ENCODE data around the gene RC3H1.
"Not testable (repeated sequence)": the region's sequence is repeated elsewhere in the genome, so short reads cannot be mapped to it uniquely, and the experiment has no call there.

RC3H1 gene

DNA sequence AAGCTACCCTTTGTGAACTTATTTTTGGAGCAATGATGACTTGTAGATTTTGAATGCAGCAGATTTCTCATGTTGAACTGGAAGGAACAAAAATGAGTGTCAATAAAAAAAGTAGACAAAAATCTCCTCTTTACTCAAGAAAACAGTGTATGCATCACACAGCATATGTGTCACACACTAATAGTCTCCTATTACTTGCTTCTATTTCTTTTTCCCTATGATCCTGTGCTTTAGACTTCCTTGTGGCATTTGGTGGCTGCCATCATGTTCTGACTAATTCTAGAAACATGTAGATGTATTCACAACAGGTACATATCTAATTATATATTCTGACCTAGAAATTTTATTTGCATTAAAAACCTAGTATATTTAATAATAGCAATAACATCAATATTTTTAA is 14.3 kb downstream of the RC3H1 start:
- no peak overlapping the region for H3K4me3 Mint-ChIP-seq
- H3K4me1 Mint-ChIP-seq (ENCODE audit: low read depth) = peaks cover 59% of the 10 kb centered on the region
- H3K36me3 Mint-ChIP-seq = peaks cover 10% of the 10 kb centered on the region
- peak overlapping the region; percentile 62 for H3K27ac Mint-ChIP-seq
- H3K9me3 Mint-ChIP-seq (ENCODE audit: low read depth) = no peaks in the 10 kb centered on the region
- H3K27me3 Mint-ChIP-seq = no peaks in the 10 kb centered on the region

DNA sequence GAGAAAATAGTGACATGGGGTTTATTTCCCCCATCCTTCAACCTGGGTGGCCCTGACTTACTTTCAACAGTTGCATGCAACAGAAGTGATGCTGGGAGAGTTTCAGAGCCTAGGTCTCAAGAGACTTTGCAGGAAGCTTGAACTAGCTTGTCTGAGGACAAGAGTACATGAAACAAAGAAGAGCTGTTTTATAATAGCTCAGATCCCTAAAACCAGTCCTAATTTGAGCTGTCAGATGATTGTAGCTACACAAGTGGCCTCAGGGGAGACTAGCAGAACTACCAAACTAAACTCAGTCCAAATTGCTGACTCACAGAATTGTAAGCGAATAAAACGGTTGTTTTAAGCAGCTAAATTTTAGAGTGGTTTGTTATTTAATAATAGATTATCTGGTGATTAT is 17.1 kb downstream of the RC3H1 start:
- H3K4me1 Mint-ChIP-seq (ENCODE audit: low read depth) = peaks cover 61% of the 10 kb centered on the region
- H3K27ac Mint-ChIP-seq = no peak overlapping the region
- peaks cover 4% of the 10 kb centered on the region for H3K36me3 Mint-ChIP-seq
- H3K9me3 Mint-ChIP-seq (ENCODE audit: low read depth) = no peaks in the 10 kb centered on the region
- no peak overlapping the region for H3K4me3 Mint-ChIP-seq
- H3K27me3 Mint-ChIP-seq = no peaks in the 10 kb centered on the region

DNA sequence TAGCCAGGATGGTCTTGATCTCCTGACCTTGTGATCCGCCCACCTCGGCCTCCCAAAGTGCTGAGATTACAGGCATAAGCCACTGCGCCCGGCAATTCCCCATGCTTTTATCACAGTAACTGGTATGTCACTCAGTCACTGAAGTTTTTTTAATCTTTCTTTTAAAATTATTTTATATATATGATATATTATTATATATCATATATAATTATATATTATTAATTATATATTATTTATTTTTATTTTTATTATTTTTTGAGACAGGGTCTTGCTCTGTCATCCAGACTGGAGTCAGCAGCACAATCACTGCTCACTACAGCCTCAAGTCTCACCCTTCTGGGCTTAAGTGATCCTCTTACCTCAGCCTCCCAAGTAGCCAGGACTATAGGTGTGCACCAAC is 18.3 kb downstream of the RC3H1 start:
- no peaks in the 10 kb centered on the region for H3K27me3 Mint-ChIP-seq
- H3K9me3 Mint-ChIP-seq (ENCODE audit: low read depth) = no peaks in the 10 kb centered on the region
- H3K36me3 Mint-ChIP-seq = peaks cover 4% of the 10 kb centered on the region
- H3K4me3 Mint-ChIP-seq = no peak overlapping the region
- peaks cover 56% of the 10 kb centered on the region for H3K4me1 Mint-ChIP-seq (ENCODE audit: low read depth)
- H3K27ac Mint-ChIP-seq = no peak overlapping the region

DNA sequence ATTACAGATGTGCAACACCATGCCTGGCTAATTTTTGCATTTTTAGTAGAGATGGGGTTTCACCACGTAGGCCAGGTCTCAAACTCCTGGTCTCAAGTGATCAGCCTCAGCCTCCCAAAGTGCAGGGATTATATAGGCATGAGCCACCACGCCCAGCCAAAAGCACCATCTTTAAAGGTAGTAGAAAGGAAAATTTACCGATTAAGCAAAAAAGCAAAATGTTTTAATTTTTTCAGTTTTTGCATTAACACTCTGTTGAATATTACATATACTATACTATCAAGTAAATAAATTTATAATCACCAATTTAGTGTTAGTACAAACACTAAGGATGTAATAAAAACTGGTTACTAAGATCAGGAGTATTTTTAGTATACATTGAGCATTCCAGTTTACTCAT is 20.6 kb downstream of the RC3H1 start:
- Mint-ChIP-seq H3K36me3 (peaks cover 2% of the 10 kb centered on the region), H3K4me3 (no peak overlapping the region), H3K27me3 (no peaks in the 10 kb centered on the region), H3K4me1 (ENCODE audit: low read depth) (peaks cover 54% of the 10 kb centered on the region), H3K9me3 (ENCODE audit: low read depth) (no peaks in the 10 kb centered on the region), H3K27ac (no peak overlapping the region)

DNA sequence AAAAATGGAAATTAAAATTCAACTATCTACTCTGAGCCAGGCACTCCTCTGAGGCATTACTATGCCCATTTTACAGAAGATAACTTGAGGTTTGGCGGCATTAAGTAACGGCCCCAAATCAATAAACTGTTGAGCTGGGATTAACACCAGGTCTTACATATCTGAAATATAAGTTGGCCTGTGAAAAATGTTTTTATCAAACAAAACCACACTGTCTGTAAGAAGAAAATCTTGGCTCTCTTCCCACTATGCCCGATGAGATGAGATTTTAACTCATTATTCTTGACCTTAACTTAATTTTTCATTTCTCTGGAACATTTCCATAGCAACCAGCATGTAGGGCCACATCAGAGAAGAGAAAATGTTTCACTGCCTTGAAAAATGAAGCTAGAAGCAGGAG is 21.8 kb downstream of the RC3H1 start:
- peaks cover 54% of the 10 kb centered on the region for H3K4me1 Mint-ChIP-seq (ENCODE audit: low read depth)
- H3K4me3 Mint-ChIP-seq = no peak overlapping the region
- peak overlapping the region; percentile 37 for H3K27ac Mint-ChIP-seq
- no peaks in the 10 kb centered on the region for H3K27me3 Mint-ChIP-seq
- peaks cover 2% of the 10 kb centered on the region for H3K36me3 Mint-ChIP-seq
- no peaks in the 10 kb centered on the region for H3K9me3 Mint-ChIP-seq (ENCODE audit: low read depth)

DNA sequence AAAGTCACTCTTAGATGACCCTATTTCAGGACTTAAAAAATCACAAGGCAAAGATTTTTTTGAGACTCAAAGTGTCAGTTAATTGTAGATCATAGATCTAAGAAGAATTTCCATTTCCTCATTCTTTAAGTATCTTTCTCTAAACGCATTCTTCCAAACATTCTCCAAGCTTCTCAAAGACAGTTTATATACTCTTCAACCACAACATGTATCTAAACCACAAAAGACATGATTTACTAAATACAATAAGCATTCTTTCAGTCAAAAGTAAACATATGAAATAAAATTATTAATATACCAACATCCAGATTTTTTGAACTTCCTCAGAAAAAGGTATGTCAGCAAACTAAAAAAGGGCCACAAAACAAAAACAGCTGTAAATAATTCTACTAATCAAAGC is 24.4 kb downstream of the RC3H1 start:
- peaks cover 51% of the 10 kb centered on the region for H3K4me1 Mint-ChIP-seq (ENCODE audit: low read depth)
- H3K36me3 Mint-ChIP-seq = no peaks in the 10 kb centered on the region
- H3K27ac Mint-ChIP-seq = peak overlapping the region; percentile 52
- no peak overlapping the region for H3K4me3 Mint-ChIP-seq
- no peaks in the 10 kb centered on the region for H3K27me3 Mint-ChIP-seq
- no peaks in the 10 kb centered on the region for H3K9me3 Mint-ChIP-seq (ENCODE audit: low read depth)

DNA sequence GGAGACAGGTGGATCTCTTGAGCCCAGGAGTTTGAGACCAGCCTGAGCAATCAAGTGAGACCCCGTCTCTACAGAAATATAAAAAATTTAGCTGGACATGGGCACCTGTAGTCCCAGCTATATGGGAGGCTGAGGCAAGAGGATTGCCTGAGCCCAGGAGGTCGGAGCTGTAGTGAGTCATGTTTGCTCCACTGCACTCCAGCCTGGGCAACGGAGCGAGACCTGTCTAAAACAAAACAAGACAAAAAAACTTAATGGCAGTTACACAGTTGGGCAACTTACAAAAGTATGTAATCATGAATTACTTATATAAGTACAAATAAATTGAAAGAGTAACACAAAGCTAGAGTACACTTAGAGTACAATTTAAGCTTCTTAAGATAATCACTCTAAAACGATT is 25.2 kb downstream of the RC3H1 start:
- no peaks in the 10 kb centered on the region for H3K27me3 Mint-ChIP-seq
- no peak overlapping the region for H3K4me3 Mint-ChIP-seq
- no peaks in the 10 kb centered on the region for H3K9me3 Mint-ChIP-seq (ENCODE audit: low read depth)
- H3K4me1 Mint-ChIP-seq (ENCODE audit: low read depth) = peaks cover 43% of the 10 kb centered on the region
- H3K27ac Mint-ChIP-seq = no peak overlapping the region
- H3K36me3 Mint-ChIP-seq = no peaks in the 10 kb centered on the region

DNA sequence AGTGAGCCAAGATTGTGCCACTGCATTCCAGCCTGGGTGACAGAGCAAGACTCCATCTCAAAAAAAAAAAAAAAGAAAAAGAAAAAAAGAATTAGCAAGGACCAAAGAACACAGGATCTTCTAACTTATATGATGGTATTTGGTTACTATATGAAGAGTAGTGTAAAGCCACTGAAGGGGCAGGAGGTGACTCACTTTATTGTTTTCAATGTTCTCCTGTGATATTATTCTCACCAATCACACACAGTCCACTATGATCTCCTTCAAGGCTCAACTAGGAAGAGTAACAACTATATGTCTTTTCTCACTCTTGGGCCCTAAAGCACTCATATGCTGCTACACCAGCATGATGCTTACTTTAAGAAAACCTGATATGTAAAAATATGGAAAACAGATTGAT is 26.7 kb downstream of the RC3H1 start:
- Mint-ChIP-seq H3K4me3 (no peak overlapping the region), H3K9me3 (ENCODE audit: low read depth) (no peaks in the 10 kb centered on the region), H3K4me1 (ENCODE audit: low read depth) (peaks cover 31% of the 10 kb centered on the region), H3K27ac (peak overlapping the region; percentile 50), H3K27me3 (no peaks in the 10 kb centered on the region), H3K36me3 (peaks cover 3% of the 10 kb centered on the region)

DNA sequence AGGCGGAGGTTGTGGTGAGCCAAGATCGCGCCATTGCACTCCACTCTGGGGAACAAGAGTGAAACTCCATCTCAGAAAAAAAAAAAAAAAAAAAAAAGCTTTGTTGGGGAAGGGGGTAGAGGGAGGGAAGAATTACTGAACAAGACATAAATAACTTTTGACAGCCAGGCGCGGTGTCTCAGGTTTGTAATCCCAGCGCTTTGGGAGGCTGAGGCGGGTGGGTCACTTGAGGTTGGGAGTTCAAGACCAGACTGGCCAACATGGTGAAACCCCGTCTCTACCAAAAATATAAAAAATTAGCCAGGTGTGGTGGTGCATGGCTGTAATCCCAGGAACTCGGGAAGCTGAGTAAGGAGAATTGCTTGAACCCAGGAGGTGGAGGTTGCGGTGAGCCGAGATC is 28.2 kb downstream of the RC3H1 start:
- not testable (repeated sequence) for H3K27ac Mint-ChIP-seq; H3K27me3 Mint-ChIP-seq; H3K4me3 Mint-ChIP-seq; H3K9me3 Mint-ChIP-seq (ENCODE audit: low read depth); H3K36me3 Mint-ChIP-seq
- H3K4me1 Mint-ChIP-seq (ENCODE audit: low read depth) = peaks cover 22% of the 10 kb centered on the region

DNA sequence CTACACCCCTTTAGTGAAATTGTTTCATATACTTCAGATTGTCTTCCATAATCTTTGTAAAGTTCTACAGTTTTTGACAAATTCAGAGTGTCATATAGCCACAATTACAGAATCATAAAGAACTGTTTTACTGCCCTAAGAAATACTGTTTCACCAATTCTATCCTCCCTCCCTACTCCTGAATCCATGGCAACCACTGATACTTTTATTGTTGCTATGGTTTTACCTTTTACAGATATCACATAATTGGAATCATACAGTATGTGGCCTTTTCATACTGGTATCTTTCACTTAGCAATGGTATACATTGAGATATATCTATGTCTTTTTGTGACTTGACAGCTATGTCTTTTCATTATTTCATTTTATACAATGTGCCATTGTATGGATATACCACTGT is 34.1 kb downstream of the RC3H1 start:
- H3K4me1 Mint-ChIP-seq (ENCODE audit: low read depth) = peaks cover 5% of the 10 kb centered on the region
- peaks cover 3% of the 10 kb centered on the region for H3K36me3 Mint-ChIP-seq
- H3K27ac Mint-ChIP-seq = no peak overlapping the region
- H3K4me3 Mint-ChIP-seq = no peak overlapping the region
- no peaks in the 10 kb centered on the region for H3K9me3 Mint-ChIP-seq (ENCODE audit: low read depth)
- no peaks in the 10 kb centered on the region for H3K27me3 Mint-ChIP-seq

DNA sequence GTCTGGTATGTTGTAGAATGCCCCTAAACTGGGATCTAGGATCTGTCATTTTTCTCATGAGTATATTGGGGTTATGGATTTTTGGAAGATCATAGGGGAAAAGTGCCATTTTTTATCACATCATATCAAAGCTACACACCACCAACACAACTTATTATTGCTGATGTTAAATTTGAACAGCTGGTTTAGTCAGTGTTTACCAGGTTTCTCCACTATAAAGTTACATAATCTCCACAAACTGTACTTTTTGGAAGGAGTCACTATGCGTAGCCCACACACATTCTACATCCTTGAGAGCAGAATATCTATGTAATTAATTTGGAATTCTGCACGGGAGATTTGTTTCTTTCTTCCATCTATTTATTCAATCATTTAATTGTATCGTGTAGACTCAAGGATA is 35.2 kb downstream of the RC3H1 start:
- Mint-ChIP-seq H3K27me3 (no peaks in the 10 kb centered on the region), H3K4me3 (no peak overlapping the region), H3K27ac (peak overlapping the region; percentile 22), H3K9me3 (ENCODE audit: low read depth) (no peaks in the 10 kb centered on the region), H3K4me1 (ENCODE audit: low read depth) (peaks cover 5% of the 10 kb centered on the region), H3K36me3 (peaks cover 3% of the 10 kb centered on the region)

DNA sequence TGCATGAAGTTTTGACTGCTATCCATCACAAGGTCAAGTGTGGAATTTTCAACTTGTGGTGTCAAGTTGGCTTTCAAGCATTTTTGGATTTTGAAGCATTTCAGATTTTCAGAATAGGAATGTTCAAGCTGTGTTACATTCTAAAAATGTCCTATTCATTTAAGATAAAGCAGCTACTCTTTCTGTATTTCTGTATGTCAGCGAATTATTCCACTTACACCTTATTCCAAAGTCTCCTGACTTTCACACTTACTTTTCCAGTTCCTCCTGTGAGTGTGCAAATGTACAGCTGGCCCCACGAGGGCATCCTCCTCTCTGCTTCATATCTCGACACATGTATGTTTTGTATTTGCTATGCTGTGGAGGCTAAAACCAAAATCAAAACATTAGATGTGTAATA is 51.9 kb downstream of the RC3H1 start:
- no peaks in the 10 kb centered on the region for H3K9me3 Mint-ChIP-seq (ENCODE audit: low read depth)
- H3K36me3 Mint-ChIP-seq = peaks cover 6% of the 10 kb centered on the region
- H3K4me1 Mint-ChIP-seq (ENCODE audit: low read depth) = peaks cover 6% of the 10 kb centered on the region
- H3K4me3 Mint-ChIP-seq = no peak overlapping the region
- no peaks in the 10 kb centered on the region for H3K27me3 Mint-ChIP-seq
- no peak overlapping the region for H3K27ac Mint-ChIP-seq

DNA sequence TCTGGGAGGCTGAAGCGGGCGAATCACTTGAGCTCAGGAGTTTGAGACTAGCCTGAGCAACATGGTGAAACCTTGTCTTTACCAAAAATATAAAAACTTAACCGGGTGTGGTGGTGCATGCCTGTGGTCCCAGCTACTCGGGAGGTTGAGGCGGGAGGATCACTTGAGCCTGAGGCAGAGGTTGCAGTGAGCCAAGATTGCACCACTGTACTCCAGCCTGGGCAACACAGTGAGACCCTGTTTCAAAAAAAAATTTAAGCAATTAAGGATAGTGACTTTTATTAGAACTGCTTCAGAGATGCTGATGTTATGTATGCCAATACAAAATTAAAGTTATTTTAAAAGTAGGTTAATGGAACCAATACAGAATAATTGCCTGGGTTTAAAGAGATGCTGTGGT is 56.3 kb downstream of the RC3H1 start:
- not testable (repeated sequence) for H3K27me3 Mint-ChIP-seq; H3K27ac Mint-ChIP-seq; H3K4me1 Mint-ChIP-seq (ENCODE audit: low read depth); H3K4me3 Mint-ChIP-seq; H3K36me3 Mint-ChIP-seq; H3K9me3 Mint-ChIP-seq (ENCODE audit: low read depth)

DNA sequence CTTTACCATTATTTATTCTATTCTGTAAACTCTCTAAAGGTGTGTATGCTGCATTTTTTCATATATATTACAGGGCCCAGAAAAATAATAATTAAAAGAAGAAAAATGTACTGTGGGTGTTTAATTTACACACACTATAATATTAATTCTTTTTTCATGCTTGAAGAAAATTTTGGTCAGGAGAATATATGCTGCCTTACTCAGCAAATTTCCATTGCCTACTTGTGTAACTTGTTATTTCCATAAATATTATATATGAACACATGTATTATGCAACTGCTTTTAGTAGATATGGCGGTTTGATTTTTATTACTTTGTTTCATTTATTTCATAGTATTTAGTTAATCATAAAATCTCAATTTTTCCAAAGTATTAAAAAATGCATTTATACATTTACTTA is 58.7 kb downstream of the RC3H1 start:
- Mint-ChIP-seq H3K27me3 (no peaks in the 10 kb centered on the region), H3K27ac (peak overlapping the region; percentile 69), H3K36me3 (peaks cover 6% of the 10 kb centered on the region), H3K4me1 (ENCODE audit: low read depth) (peaks cover 1% of the 10 kb centered on the region), H3K4me3 (no peak overlapping the region), H3K9me3 (ENCODE audit: low read depth) (no peaks in the 10 kb centered on the region)

DNA sequence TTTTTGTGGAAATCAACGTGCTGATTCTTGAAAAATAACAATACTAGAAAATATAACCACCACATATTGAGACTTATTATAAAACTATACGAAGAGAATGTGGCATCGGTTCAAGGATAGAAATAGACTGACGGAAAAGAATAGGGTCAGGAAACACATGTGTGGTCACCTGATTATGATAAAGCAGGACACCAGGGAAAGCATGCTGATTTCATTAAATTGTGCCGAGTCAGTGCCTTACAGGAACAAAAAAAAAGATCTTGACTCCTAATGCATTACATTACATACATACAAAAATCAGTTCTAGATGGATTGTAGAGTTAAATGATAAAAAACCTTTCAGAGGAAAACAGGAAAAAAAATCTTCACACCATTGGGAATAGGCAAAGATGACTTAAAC is 61.5 kb downstream of the RC3H1 start:
- peaks cover 1% of the 10 kb centered on the region for H3K4me1 Mint-ChIP-seq (ENCODE audit: low read depth)
- H3K27ac Mint-ChIP-seq = peak overlapping the region; percentile 41
- H3K36me3 Mint-ChIP-seq = peaks cover 6% of the 10 kb centered on the region
- H3K27me3 Mint-ChIP-seq = no peaks in the 10 kb centered on the region
- no peaks in the 10 kb centered on the region for H3K9me3 Mint-ChIP-seq (ENCODE audit: low read depth)
- H3K4me3 Mint-ChIP-seq = no peak overlapping the region

DNA sequence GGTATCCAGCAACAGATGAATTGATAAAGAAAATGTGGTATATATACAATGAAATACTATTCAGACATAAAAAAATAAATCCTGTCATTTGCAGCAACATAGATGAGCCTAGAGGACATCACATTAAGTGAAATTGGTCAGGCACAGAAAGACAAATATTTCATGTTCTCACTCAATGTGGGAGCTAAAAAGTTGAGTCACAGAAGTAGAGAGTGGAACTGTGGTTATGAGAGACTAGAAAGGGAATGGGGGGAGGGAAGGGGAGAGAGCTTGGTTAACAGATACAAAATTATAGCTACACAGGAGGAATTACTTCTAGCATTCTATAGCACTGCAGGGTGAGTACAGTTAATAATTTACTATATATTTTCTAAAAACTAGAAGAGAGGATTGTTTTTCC is 68.0 kb downstream of the RC3H1 start:
- Mint-ChIP-seq H3K9me3 (ENCODE audit: low read depth) (no peaks in the 10 kb centered on the region), H3K4me3 (no peak overlapping the region), H3K27me3 (no peaks in the 10 kb centered on the region), H3K4me1 (ENCODE audit: low read depth) (peaks cover 16% of the 10 kb centered on the region), H3K27ac (peak overlapping the region; percentile 68), H3K36me3 (peaks cover 7% of the 10 kb centered on the region)

DNA sequence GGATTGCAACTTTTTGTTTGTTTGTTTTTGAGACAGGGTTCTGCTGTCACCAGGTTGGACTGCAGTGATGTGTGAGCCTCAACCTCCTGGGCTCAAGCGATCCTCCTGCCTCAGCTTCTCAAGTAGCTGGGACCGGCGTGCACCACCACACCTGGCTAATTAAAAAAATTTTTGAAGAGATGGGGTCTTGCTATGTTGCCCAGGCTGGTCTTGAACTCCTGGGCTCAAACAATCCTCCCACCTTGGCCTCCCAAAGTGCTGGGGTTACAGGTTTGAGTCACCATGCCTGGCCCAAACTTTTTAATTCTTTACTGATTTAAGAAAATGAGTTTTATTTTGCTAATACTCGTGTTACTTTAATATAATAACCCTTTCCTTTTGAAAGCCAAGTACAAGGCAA is 73.6 kb downstream of the RC3H1 start:
- Mint-ChIP-seq H3K27ac (no peak overlapping the region), H3K9me3 (ENCODE audit: low read depth) (no peaks in the 10 kb centered on the region), H3K4me3 (no peak overlapping the region), H3K27me3 (no peaks in the 10 kb centered on the region), H3K36me3 (peaks cover 13% of the 10 kb centered on the region), H3K4me1 (ENCODE audit: low read depth) (peaks cover 14% of the 10 kb centered on the region)

Data from activated naive CD8-positive, alpha-beta T cell (primary cell).